K562 (cell line): ENCODE data around the gene KIAA0040. TPM values are rescaled to one million over a fixed set of nuclear protein-coding genes. Genes with fewer than 3 reads are reported as not detected.

Experiments used
- C11orf30 ChIP-seq: fragments of 450-650 bp; IDR thresholded peaks from 2 replicates; pipeline ENCODE4 v1.6.1; 2016; ENCODE audit warnings: low read depth, mild to moderate bottlenecking
- CAMTA2 ChIP-seq: fragments of 250-450 bp; sonication (Bioruptor Pico); conservative IDR thresholded peaks from 2 replicates; pipeline ENCODE4 v1.5.1; 2022
- CEBPG ChIP-seq, 3 experiments: fragments of 200-800 bp in 1 of 3; sonication (Bioruptor generic) in 1 of 3; sonication (generic) in 1 of 3; formaldehyde crosslinking in 1 of 3; IDR thresholded peaks in 2 of 3; conservative IDR thresholded peaks in 1 of 3; 2 replicates each; pipeline versions ENCODE4 v1.6.1 to v1.8.0; 2016 to 2022; ENCODE audit warnings: missing compliant biosample characterization in 2 of 3, missing genetic modification characterization in 2 of 3, mild to moderate bottlenecking in 1 of 3, missing genetic modification reagents in 1 of 3
- CREM ChIP-seq: IDR thresholded peaks from 2 replicates; pipeline ENCODE4 v1.6.1; 2014; ENCODE audit warnings: antibody characterized with exemption, low read depth
- E2F3 ChIP-seq: fragments of 250-450 bp; sonication (Bioruptor Pico); IDR thresholded peaks from 2 replicates; pipeline ENCODE4 v1.4.0; 2020; ENCODE audit warnings: mild to moderate bottlenecking
- GABPB1 ChIP-seq: sonication (generic); formaldehyde crosslinking; IDR thresholded peaks from 2 replicates; pipeline ENCODE4 v1.8.0; 2022; ENCODE audit warnings: mild to moderate bottlenecking, missing genetic modification reagents
- KLF13 ChIP-seq: fragments of 450-650 bp; IDR thresholded peaks from 2 replicates; pipeline ENCODE4 v1.6.1; 2016; ENCODE audit warnings: missing genetic modification characterization, low read depth, mild to moderate bottlenecking, missing compliant biosample characterization, moderate library complexity, borderline replicate concordance
- MAFG ChIP-seq: fragments of 450-650 bp; conservative IDR thresholded peaks from 2 replicates; pipeline ENCODE4 v1.6.1; 2016; ENCODE audit warnings: missing genetic modification characterization, missing compliant biosample characterization
- MAFK ChIP-seq: IDR thresholded peaks from 2 replicates; pipeline ENCODE4 v1.6.1; 2011; ENCODE audit warnings: low read length, improper control_type of control experiment
- MCM5 ChIP-seq: fragments of 450-650 bp; IDR thresholded peaks from 2 replicates; pipeline ENCODE4 v1.6.1; 2016; ENCODE audit warnings: low read depth
- MCM7 ChIP-seq, 2 experiments: fragments of 450-650 bp; IDR thresholded peaks; 2 replicates each; pipeline ENCODE4 v1.6.1; 2016 to 2018
- MTA3 ChIP-seq: fragments of 450-650 bp; formaldehyde crosslinking; IDR thresholded peaks from 2 replicates; pipeline ENCODE4 v1.6.1; 2017; ENCODE audit warnings: mild to moderate bottlenecking, borderline replicate concordance
- MYC ChIP-seq, 2 experiments: fragments of 250-450 bp in 1 of 2; sonication (Bioruptor Pico) in 1 of 2; IDR thresholded peaks; 2 replicates each; pipeline versions ENCODE4 v1.5.1 to v1.6.1; 2012 to 2021; ENCODE audit warnings: low read depth in 2 of 2, borderline replicate concordance in 1 of 2, improper control_type of control experiment in 1 of 2, low read length in 1 of 2, mild to moderate bottlenecking in 1 of 2, moderate library complexity in 1 of 2
- NFRKB ChIP-seq: fragments of 450-650 bp; IDR thresholded peaks from 2 replicates; pipeline ENCODE4 v1.6.1; 2016; ENCODE audit warnings: low read depth
- RBM22 ChIP-seq: fragments of 200-400 bp; formaldehyde crosslinking; IDR thresholded peaks from 2 replicates; pipeline ENCODE4 v1.6.1; 2018; ENCODE audit warnings: low read length, low read depth; ENCODE audit not compliant: poor library complexity, severe bottlenecking
- SIX5 ChIP-seq, 2 experiments: IDR thresholded peaks; 2 replicates each; pipeline ENCODE4 v1.6.1; 2011; ENCODE audit warnings: low read length in 2 of 2, borderline replicate concordance in 1 of 2, low read depth in 1 of 2, mild to moderate bottlenecking in 1 of 2, moderate library complexity in 1 of 2; ENCODE audit not compliant: insufficient read depth in 1 of 2
- SMC3 ChIP-seq: conservative IDR thresholded peaks from 2 replicates; pipeline ENCODE4 v1.6.1; 2011; ENCODE audit warnings: low read depth, low read length, improper control_type of control experiment; ENCODE audit not compliant: insufficient read depth
- STAG1 ChIP-seq: sonication (generic); formaldehyde crosslinking; IDR thresholded peaks from 2 replicates; pipeline ENCODE4 v1.5.0; 2020; ENCODE audit warnings: missing genetic modification reagents, borderline replicate concordance
- ZNF232 ChIP-seq: sonication (generic); formaldehyde crosslinking; IDR thresholded peaks from 2 replicates; pipeline ENCODE4 v1.8.0; 2022; ENCODE audit warnings: mild to moderate bottlenecking, missing genetic modification reagents
- ZNF41 ChIP-seq: fragments of 250-450 bp; sonication (Bioruptor Pico); conservative IDR thresholded peaks from 2 replicates; pipeline ENCODE4 v1.4.0; 2020; ENCODE audit warnings: mild to moderate bottlenecking
- ZNF77 ChIP-seq: fragments of 250-450 bp; sonication (Bioruptor Pico); IDR thresholded peaks from 2 replicates; pipeline ENCODE4 v1.5.0; 2020
- polyA plus RNA-seq, 8 experiments: library from polyadenylated mRNA; depleted of rRNA in 4 of 8; stranded (reverse) in 5 of 8; unstranded in 3 of 8; fragments of >200 nt; fragmentation: Nextera tagmentation in 2 of 8; fragmentation: Illumina TruSeq in 1 of 8; extraction: Ambion mirVana in 2 of 8; extraction: Trizol in 1 of 8; gene quantifications; 2 replicates each; pipeline versions ENCODE4 v1.2.1 to v1.2.3, GENCODE V29; 2011 to 2014; ENCODE audit warnings: inconsistent platforms in 1 of 8, missing spikeins in 1 of 8
- total RNA-seq, 7 experiments: library from RNA; depleted of rRNA in 6 of 7; stranded (reverse); fragments of >200 nt in 6 of 7; fragmentation: Illumina TruSeq in 2 of 7; extraction: Trizol in 2 of 7; gene quantifications; 2 replicates each; pipeline versions ENCODE4 v1.2.1 to v1.2.3, GENCODE V29; 2011 to 2021; ENCODE audit warnings: low replicate concordance in 1 of 7
- TF ChIP-seq, protein P1 (sequence below): fragments of 250-450 bp; sonication (Bioruptor Pico); IDR thresholded peaks from 2 replicates; pipeline ENCODE4 v1.5.0; 2021
- TF ChIP-seq, protein P2 (sequence below), 2 experiments: fragments of 150-350 bp in 1 of 2; IDR thresholded peaks; 2 replicates each; pipeline ENCODE4 v1.6.1; 2012 to 2016; ENCODE audit warnings: low read depth in 2 of 2, low read length in 2 of 2, mild to moderate bottlenecking in 1 of 2, moderate library complexity in 1 of 2
- TF ChIP-seq, protein P3 (sequence below): fragments of 450-650 bp; IDR thresholded peaks from 2 replicates; pipeline ENCODE4 v1.6.1; 2016; ENCODE audit warnings: low read depth, mild to moderate bottlenecking, moderate library complexity

Gene KIAA0040
- total and polyA plus RNA-seq, 9 of the 15 experiments (the other 6 are each of a cell fraction or from before 2014, with no cell fraction given) = 3.4 to 13.6 (median 7.1) TPM

DNA sequence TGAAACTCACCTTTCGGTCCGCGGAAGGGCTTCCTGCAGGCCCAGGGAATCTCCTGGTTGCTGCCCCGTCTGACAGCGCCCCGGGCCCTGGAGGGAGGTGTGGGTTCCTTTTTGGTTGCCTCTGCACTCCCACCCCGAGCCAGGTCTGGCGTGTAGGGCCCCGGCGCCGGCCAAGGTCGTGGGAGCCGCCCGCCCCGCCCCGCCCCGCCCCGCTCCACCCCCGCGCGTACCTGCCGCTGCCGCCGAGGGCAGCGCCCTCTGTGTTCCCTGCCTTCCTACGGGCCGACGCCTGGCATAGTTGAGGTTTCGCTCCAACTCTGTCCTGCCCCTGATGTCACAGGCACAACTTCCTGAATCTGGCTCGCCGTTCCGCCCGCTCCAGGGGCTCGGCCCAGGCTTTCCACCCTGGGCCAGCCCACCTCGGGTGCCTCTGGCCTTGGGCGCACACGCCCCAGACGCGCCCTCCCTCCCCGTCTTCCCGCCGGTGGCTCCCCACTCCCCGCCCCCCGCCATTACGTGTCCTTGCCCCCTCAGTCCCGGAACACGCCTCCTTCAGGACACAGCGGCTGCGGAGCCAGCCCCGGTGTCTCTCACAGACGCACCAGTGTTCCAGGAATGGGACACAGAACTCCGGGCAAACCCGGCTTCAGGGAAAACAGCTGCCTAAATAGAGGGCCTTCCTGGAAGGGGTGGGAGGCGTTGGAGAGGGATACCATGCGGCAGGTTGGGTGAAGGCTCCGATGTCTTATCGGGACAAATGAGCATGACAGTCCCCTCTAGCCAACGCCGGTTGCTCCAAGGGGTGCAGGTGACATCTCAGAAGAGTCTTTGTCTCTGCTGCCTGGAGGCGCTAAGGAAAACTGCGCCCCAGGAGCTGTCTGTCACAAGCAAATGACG lies at the start of gene KIAA0040 (continued):
- TF ChIP-seq MCM7 (IDR thresholded peaks at IDR 0.05) = no peak
- peak; percentile 54 for TF ChIP-seq MYC (IDR thresholded peaks at IDR 0.05; ENCODE audit: low read depth, low read length)
- no peak for TF ChIP-seq MYC (CRISPR knock-in tag; IDR thresholded peaks at IDR 0.05; ENCODE audit: borderline replicate concordance, low read depth)
- TF ChIP-seq ZNF232 (CRISPR knock-in tag) = no peak
- TF ChIP-seq SIX5 (IDR thresholded peaks at IDR 0.05; ENCODE audit: borderline replicate concordance in 1 of 2, insufficient read depth in 1 of 2, low read depth in 1 of 2, low read length in 2 of 2) = no peak
- no peak for TF ChIP-seq ZNF77 (CRISPR knock-in tag)
- no peak for TF ChIP-seq MAFK
- no peak for TF ChIP-seq STAG1 (CRISPR knock-in tag)
- no peak for TF ChIP-seq GABPB1 (CRISPR knock-in tag)
- no peak for TF ChIP-seq E2F3 (CRISPR knock-in tag)
- TF ChIP-seq CREM = peak; percentile 42
- no peak for TF ChIP-seq CAMTA2 (CRISPR knock-in tag)
- TF ChIP-seq, protein P1, sequence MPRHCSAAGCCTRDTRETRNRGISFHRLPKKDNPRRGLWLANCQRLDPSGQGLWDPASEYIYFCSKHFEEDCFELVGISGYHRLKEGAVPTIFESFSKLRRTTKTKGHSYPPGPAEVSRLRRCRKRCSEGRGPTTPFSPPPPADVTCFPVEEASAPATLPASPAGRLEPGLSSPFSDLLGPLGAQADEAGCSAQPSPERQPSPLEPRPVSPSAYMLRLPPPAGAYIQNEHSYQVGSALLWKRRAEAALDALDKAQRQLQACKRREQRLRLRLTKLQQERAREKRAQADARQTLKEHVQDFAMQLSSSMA (CRISPR knock-in tag) = no peak
- TF ChIP-seq SMC3 = no peak
- TF ChIP-seq C11orf30 = no peak
- TF ChIP-seq RBM22 = no peak
- no peak for TF ChIP-seq MCM5
- TF ChIP-seq, protein P2, sequence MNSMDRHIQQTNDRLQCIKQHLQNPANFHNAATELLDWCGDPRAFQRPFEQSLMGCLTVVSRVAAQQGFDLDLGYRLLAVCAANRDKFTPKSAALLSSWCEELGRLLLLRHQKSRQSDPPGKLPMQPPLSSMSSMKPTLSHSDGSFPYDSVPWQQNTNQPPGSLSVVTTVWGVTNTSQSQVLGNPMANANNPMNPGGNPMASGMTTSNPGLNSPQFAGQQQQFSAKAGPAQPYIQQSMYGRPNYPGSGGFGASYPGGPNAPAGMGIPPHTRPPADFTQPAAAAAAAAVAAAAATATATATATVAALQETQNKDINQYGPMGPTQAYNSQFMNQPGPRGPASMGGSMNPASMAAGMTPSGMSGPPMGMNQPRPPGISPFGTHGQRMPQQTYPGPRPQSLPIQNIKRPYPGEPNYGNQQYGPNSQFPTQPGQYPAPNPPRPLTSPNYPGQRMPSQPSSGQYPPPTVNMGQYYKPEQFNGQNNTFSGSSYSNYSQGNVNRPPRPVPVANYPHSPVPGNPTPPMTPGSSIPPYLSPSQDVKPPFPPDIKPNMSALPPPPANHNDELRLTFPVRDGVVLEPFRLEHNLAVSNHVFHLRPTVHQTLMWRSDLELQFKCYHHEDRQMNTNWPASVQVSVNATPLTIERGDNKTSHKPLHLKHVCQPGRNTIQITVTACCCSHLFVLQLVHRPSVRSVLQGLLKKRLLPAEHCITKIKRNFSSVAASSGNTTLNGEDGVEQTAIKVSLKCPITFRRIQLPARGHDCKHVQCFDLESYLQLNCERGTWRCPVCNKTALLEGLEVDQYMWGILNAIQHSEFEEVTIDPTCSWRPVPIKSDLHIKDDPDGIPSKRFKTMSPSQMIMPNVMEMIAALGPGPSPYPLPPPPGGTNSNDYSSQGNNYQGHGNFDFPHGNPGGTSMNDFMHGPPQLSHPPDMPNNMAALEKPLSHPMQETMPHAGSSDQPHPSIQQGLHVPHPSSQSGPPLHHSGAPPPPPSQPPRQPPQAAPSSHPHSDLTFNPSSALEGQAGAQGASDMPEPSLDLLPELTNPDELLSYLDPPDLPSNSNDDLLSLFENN (IDR thresholded peaks at IDR 0.05; ENCODE audit: low read depth in 2 of 2, low read length in 2 of 2) = no peak
- TF ChIP-seq, protein P3, sequence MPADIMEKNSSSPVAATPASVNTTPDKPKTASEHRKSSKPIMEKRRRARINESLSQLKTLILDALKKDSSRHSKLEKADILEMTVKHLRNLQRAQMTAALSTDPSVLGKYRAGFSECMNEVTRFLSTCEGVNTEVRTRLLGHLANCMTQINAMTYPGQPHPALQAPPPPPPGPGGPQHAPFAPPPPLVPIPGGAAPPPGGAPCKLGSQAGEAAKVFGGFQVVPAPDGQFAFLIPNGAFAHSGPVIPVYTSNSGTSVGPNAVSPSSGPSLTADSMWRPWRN = no peak
- TF ChIP-seq MTA3 = no peak
- TF ChIP-seq MAFG (tag) = no peak
- TF ChIP-seq ZNF41 (CRISPR knock-in tag) = no peak
- no peak for TF ChIP-seq CEBPG (CRISPR knock-in tag; IDR thresholded peaks at IDR 0.05)
- no peak for TF ChIP-seq CEBPG (tag; conservative IDR thresholded peaks at IDR 0.05 in 1 of 2, IDR thresholded peaks at IDR 0.05 in 1 of 2)
- no peak for TF ChIP-seq NFRKB
- TF ChIP-seq KLF13 (tag) = no peak
